Measurements from ENCODE around the gene NEUROG3.

NEUROG3 gene

GRCh38 chr10:69559525-69559924 lies 13.7 kb downstream of the NEUROG3 start:
- TF ChIP-seq CTCF (IDR thresholded peaks at IDR 0.05; ENCODE audit: insufficient read depth, low read length) (no peak), SPI1 (IDR thresholded peaks at IDR 0.05; ENCODE audit: borderline replicate concordance, low read depth) (no peak), GABPA (IDR thresholded peaks at IDR 0.05; ENCODE audit: low read depth) (no peak), POLR2AphosphoS5 (IDR thresholded peaks at IDR 0.05; ENCODE audit: low read depth) (no peak)
- TF ChIP-seq, protein P1, sequence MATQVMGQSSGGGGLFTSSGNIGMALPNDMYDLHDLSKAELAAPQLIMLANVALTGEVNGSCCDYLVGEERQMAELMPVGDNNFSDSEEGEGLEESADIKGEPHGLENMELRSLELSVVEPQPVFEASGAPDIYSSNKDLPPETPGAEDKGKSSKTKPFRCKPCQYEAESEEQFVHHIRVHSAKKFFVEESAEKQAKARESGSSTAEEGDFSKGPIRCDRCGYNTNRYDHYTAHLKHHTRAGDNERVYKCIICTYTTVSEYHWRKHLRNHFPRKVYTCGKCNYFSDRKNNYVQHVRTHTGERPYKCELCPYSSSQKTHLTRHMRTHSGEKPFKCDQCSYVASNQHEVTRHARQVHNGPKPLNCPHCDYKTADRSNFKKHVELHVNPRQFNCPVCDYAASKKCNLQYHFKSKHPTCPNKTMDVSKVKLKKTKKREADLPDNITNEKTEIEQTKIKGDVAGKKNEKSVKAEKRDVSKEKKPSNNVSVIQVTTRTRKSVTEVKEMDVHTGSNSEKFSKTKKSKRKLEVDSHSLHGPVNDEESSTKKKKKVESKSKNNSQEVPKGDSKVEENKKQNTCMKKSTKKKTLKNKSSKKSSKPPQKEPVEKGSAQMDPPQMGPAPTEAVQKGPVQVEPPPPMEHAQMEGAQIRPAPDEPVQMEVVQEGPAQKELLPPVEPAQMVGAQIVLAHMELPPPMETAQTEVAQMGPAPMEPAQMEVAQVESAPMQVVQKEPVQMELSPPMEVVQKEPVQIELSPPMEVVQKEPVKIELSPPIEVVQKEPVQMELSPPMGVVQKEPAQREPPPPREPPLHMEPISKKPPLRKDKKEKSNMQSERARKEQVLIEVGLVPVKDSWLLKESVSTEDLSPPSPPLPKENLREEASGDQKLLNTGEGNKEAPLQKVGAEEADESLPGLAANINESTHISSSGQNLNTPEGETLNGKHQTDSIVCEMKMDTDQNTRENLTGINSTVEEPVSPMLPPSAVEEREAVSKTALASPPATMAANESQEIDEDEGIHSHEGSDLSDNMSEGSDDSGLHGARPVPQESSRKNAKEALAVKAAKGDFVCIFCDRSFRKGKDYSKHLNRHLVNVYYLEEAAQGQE (IDR thresholded peaks at IDR 0.05; ENCODE audit: insufficient replicate concordance, low read depth), result no peak
- DNase-seq (ENCODE audit: low read depth in 1 of 2, low spot score in 1 of 2), result no peak
- no peak overlapping the region for H3K4me3 ChIP-seq (replicated peaks; ENCODE audit: insufficient read depth, low read length)
- H3K27ac ChIP-seq (replicated peaks), result no peak overlapping the region
- peaks cover 2% of the 10 kb centered on the region for H3K27me3 ChIP-seq (ENCODE audit: insufficient read depth, poor library complexity, severe bottlenecking)

- Histone ChIP-seq H3K4me3 (replicated peaks; ENCODE audit: insufficient read depth, low read length) (no peak overlapping the region), H3K27me3 (ENCODE audit: insufficient read depth, poor library complexity, severe bottlenecking) (no peaks in the 10 kb centered on the region), H3K27ac (replicated peaks) (no peak overlapping the region)
- no peak for DNase-seq (ENCODE audit: low read depth in 1 of 2, low spot score in 1 of 2)
- TF ChIP-seq CTCF (IDR thresholded peaks at IDR 0.05; ENCODE audit: insufficient read depth, low read length), result no peak
- no peak for TF ChIP-seq GABPA (IDR thresholded peaks at IDR 0.05; ENCODE audit: low read depth)
- no peak for TF ChIP-seq SPI1 (IDR thresholded peaks at IDR 0.05; ENCODE audit: borderline replicate concordance, low read depth)
- TF ChIP-seq POLR2AphosphoS5 (IDR thresholded peaks at IDR 0.05; ENCODE audit: low read depth), result no peak
- TF ChIP-seq, protein P1 (IDR thresholded peaks at IDR 0.05; ENCODE audit: insufficient replicate concordance, low read depth), result no peak
Observed at GRCh38 chr10:69558559-69558958, 14.7 kb downstream of the NEUROG3 start.

DNA sequence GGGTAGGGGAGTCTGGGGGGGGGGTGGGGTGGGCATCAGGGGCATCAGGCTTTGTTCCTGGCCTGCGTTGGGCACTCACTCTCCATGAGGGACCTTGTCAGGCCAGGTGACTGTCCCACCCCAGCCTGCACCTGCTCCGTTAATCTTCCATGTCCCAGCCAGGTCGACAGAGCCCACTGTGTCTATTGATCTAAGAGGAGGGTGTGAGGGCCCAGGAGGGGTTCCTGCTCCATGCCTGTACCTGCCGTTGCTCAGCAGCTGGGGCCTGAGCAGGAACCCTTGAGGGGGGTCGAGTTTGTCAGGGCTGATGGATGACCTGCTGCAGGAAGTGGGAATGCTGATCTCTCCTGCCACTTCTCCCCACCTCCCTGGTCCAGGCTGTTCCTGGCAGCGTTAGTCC lies 18.6 kb downstream of the NEUROG3 start:
- no peaks in the 10 kb centered on the region for H3K27me3 ChIP-seq (ENCODE audit: insufficient read depth, poor library complexity, severe bottlenecking)
- no peak overlapping the region for H3K27ac ChIP-seq (replicated peaks)
- no peak overlapping the region for H3K4me3 ChIP-seq (replicated peaks; ENCODE audit: insufficient read depth, low read length)
- DNase-seq (ENCODE audit: low read depth in 1 of 2, low spot score in 1 of 2), result no peak
- TF ChIP-seq GABPA (IDR thresholded peaks at IDR 0.05; ENCODE audit: low read depth), result no peak
- TF ChIP-seq CTCF (IDR thresholded peaks at IDR 0.05; ENCODE audit: insufficient read depth, low read length), result no peak
- TF ChIP-seq POLR2AphosphoS5 (IDR thresholded peaks at IDR 0.05; ENCODE audit: low read depth), result no peak
- TF ChIP-seq, protein P1 (IDR thresholded peaks at IDR 0.05; ENCODE audit: insufficient replicate concordance, low read depth), result no peak
- no peak for TF ChIP-seq SPI1 (IDR thresholded peaks at IDR 0.05; ENCODE audit: borderline replicate concordance, low read depth)

All from HL-60 (cell line).